Measurements from ENCODE around the gene STYX. TPM values are rescaled to one million over a fixed set of nuclear protein-coding genes. Genes with fewer than 3 reads are reported as not detected.

The STYX gene
- total and polyA plus RNA-seq, 2 of the 8 experiments (the other 6 are each of a cell fraction or from before 2014, with no cell fraction given) = 8.3 to 29.0 TPM

DNA sequence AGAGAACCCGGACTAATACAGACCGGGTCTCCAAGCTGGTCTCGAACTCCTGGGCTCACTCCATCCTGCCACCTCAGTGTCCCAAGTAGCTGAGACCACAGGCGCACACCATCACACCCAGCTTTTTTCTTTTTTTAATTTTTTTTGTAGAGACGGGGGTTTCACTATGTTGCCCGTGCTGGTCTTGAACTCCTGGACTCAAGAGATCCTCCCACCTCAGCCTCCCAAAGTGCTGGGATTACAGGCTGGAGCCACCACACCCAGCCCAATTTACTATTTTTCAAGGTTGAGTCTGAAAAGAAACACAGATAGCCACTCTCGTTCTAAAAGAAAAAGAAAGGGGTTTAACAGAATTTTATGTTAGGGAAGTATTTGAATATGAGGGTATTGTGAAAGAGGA is 36.4 kb upstream of the STYX start:
- H4K8ac ChIP-seq (ENCODE audit: extremely low read depth, insufficient read depth, low read length) = no peak overlapping the region
- H2BK120ac ChIP-seq (replicated peaks; ENCODE audit: low read depth, low read length) = no peak overlapping the region
- H3K4me1 ChIP-seq (replicated peaks in 1 of 4; ENCODE audit: control insufficient read depth in 3 of 4, insufficient read depth in 4 of 4, low read length in 3 of 4) = peaks cover 0 to 3% (median 0%) of the 10 kb centered on the region in 4 experiments; a peak in 2 of 7 replicates
- no peaks in the 10 kb centered on the region for H3K9me3 ChIP-seq (ENCODE audit: insufficient read depth in 2 of 2, low read depth in 1 of 2, low read length in 1 of 2)
- WGBS, 2 experiments (ENCODE audit: extremely low coverage in 1 of 2, insufficient coverage in 1 of 2, insufficient read length in 1 of 2, insufficient replicate concordance in 2 of 2, low coverage in 1 of 2, low lambda C conversion rate in 2 of 2, missing lambda C conversion rate in 1 of 2) = 95% methylated on average over 7 of the region's 7 CpGs; no CpG with 5 or more reads in 1 of the 2 experiments
- H3K79me2 ChIP-seq (ENCODE audit: control insufficient read depth in 1 of 2, insufficient read depth in 2 of 2, low read length in 2 of 2) = peaks cover 0 to 53% of the 10 kb centered on the region in 2 experiments; a peak in 2 of 4 replicates
- H3K18ac ChIP-seq (ENCODE audit: extremely low read depth, low read length) = no peak overlapping the region
- H3K4ac ChIP-seq (replicated peaks; ENCODE audit: insufficient read length, low read depth, low read length) = no peak overlapping the region
- no peak overlapping the region for H3K9ac ChIP-seq (replicated peaks in 1 of 4; ENCODE audit: extremely low read depth in 1 of 4, low read depth in 3 of 4, low read length in 3 of 4)
- H2AFZ ChIP-seq (ENCODE audit: low read length) = no peak overlapping the region
- ChIA-PET POLR2A (ENCODE audit: partially characterized antibody) (interaction anchor here (1.3 to 1.9 kb wide), 2 partner anchors 13 to 14 kb away, joined by 4 to 6 read pairs; no protein-coding TSS in a partner anchor), CTCF (ENCODE audit: partially characterized antibody) (no interaction called here)
- H4K20me1 ChIP-seq (replicated peaks in 1 of 2; ENCODE audit: control insufficient read depth in 1 of 2, insufficient read depth in 2 of 2, low read length in 2 of 2) = peaks cover 0 to 6% of the 10 kb centered on the region in 2 experiments
- peaks cover 6% of the 10 kb centered on the region; the same call in 1 of the 2 replicates for H3K23me2 ChIP-seq (ENCODE audit: low read depth, low read length)
- FAIRE-seq (no peak), DNase-seq (ENCODE audit: low read depth in 1 of 2, low spot score in 2 of 2) (no peak)
- no peak overlapping the region for H4K91ac ChIP-seq (replicated peaks; ENCODE audit: insufficient read length, low read length)
- H3K79me1 ChIP-seq (ENCODE audit: low read depth, low read length) = no peaks in the 10 kb centered on the region
- H2BK20ac ChIP-seq (ENCODE audit: low read length) = no peak overlapping the region
- no peak overlapping the region for H3K27ac ChIP-seq (ENCODE audit: low read depth, low read length)
- H2BK12ac ChIP-seq (ENCODE audit: low read depth, low read length) = no peak overlapping the region
- H3K56ac ChIP-seq (replicated peaks; ENCODE audit: insufficient read length, low read depth, low read length) = no peak overlapping the region
- no peak overlapping the region for H2AK5ac ChIP-seq (ENCODE audit: low read depth, low read length)
- H4K5ac ChIP-seq (ENCODE audit: insufficient read length, low read depth, low read length) = no peak overlapping the region
- no peaks in the 10 kb centered on the region for H3K27me3 ChIP-seq (replicated peaks in 1 of 4; ENCODE audit: control insufficient read depth in 3 of 4, extremely low read depth in 1 of 4, insufficient read depth in 3 of 4, low read length in 3 of 4)
- H3K4me2 ChIP-seq (ENCODE audit: insufficient read depth in 1 of 2, low read depth in 2 of 2, low read length in 2 of 2) = no peak overlapping the region
- H3K23ac ChIP-seq (ENCODE audit: insufficient read length) = no peak overlapping the region
- H2BK5ac ChIP-seq (ENCODE audit: low read depth, low read length) = no peak overlapping the region
- no peak overlapping the region; a peak in 1 of 8 replicates for H3K4me3 ChIP-seq (ENCODE audit: extremely low read depth in 1 of 4, insufficient read depth in 2 of 4, low read depth in 3 of 4, low read length in 4 of 4)
- no peak overlapping the region for H3K14ac ChIP-seq (ENCODE audit: insufficient read length)
- no peak overlapping the region for H2BK15ac ChIP-seq (ENCODE audit: low read length)
- H3K36me3 ChIP-seq (ENCODE audit: control insufficient read depth in 2 of 4, insufficient read depth in 4 of 4, low read length in 3 of 4) = no peaks in the 10 kb centered on the region
- no peak for TF ChIP-seq POU5F1 (IDR thresholded peaks at IDR 0.05; ENCODE audit: low read depth, low read length)
- TF ChIP-seq, protein P1, sequence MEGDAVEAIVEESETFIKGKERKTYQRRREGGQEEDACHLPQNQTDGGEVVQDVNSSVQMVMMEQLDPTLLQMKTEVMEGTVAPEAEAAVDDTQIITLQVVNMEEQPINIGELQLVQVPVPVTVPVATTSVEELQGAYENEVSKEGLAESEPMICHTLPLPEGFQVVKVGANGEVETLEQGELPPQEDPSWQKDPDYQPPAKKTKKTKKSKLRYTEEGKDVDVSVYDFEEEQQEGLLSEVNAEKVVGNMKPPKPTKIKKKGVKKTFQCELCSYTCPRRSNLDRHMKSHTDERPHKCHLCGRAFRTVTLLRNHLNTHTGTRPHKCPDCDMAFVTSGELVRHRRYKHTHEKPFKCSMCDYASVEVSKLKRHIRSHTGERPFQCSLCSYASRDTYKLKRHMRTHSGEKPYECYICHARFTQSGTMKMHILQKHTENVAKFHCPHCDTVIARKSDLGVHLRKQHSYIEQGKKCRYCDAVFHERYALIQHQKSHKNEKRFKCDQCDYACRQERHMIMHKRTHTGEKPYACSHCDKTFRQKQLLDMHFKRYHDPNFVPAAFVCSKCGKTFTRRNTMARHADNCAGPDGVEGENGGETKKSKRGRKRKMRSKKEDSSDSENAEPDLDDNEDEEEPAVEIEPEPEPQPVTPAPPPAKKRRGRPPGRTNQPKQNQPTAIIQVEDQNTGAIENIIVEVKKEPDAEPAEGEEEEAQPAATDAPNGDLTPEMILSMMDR (IDR thresholded peaks at IDR 0.05; ENCODE audit: control extremely low read depth in 1 of 3, insufficient read depth in 1 of 3, low read depth in 1 of 3, low read length in 3 of 3) = no peak
- no peak for TF ChIP-seq KDM4A (IDR thresholded peaks at IDR 0.05; ENCODE audit: low read depth, low read length, severe bottlenecking)
- TF ChIP-seq RXRA (IDR thresholded peaks at IDR 0.05; ENCODE audit: insufficient read depth, low read depth, low read length) = no peak
- no peak for TF ChIP-seq JUND (IDR thresholded peaks at IDR 0.05; ENCODE audit: low read length)
- TF ChIP-seq HDAC6 (IDR thresholded peaks at IDR 0.05; ENCODE audit: low read depth, low read length) = no peak
- TF ChIP-seq, protein P2, sequence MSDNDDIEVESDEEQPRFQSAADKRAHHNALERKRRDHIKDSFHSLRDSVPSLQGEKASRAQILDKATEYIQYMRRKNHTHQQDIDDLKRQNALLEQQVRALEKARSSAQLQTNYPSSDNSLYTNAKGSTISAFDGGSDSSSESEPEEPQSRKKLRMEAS (IDR thresholded peaks at IDR 0.05) = no peak
- no peak for TF ChIP-seq CTBP2 (IDR thresholded peaks at IDR 0.05; ENCODE audit: borderline replicate concordance, insufficient read depth, insufficient read length, low read length)
- TF ChIP-seq RAD21 (IDR thresholded peaks at IDR 0.05 in 1 of 2, conservative IDR thresholded peaks at IDR 0.05 in 1 of 2; ENCODE audit: low read depth in 2 of 2, low read length in 2 of 2) = no peak
- no peak for TF ChIP-seq FOSL1 (IDR thresholded peaks at IDR 0.05; ENCODE audit: insufficient read depth, low read depth, low read length)

Measured in H1 (cell line).